NT2/D1 (cell line): ENCODE results near the gene TUBA3D.
"Not testable (repeated sequence)": the region's sequence is repeated elsewhere in the genome, so short reads cannot be mapped to it uniquely, and the experiment has no call there.

Experiments
- SUZ12 ChIP-seq: IDR thresholded peaks from 2 replicates; pipeline ENCODE4 v1.6.1; 2011; ENCODE audit not compliant: insufficient read length, insufficient read depth; ENCODE audit errors: extremely low read depth
- YY1 ChIP-seq: IDR thresholded peaks from 2 replicates; pipeline ENCODE4 v1.6.1; 2011; ENCODE audit not compliant: insufficient read length, insufficient read depth
- ZNF274 ChIP-seq: IDR thresholded peaks from 2 replicates; pipeline ENCODE4 v1.6.1; 2011; ENCODE audit warnings: mild to moderate bottlenecking, low read depth, low read length

GRCh38 chr2:131476363-131476762, 444 bp downstream of the TUBA3D start:
- TF ChIP-seq YY1, SUZ12, ZNF274: not testable (repeated sequence)
